GM21515 (cell line): ENCODE measurements around the gene FUT7.

Experiments used
- ATAC-seq: cut with Tn5 transposase; IDR thresholded peaks from one replicate; pipeline ENCODE4 v1.9.1; 2021; ENCODE audit not compliant: unreplicated experiment

FUT7 gene

GRCh38 chr9:137019891-137020683 lies 11.8 kb downstream of the FUT7 start:
- no peak for ATAC-seq

GRCh38 chr9:137018761-137019559 lies 12.9 kb downstream of the FUT7 start:
- no peak for ATAC-seq

- no peak for ATAC-seq
Observed at GRCh38 chr9:137017791-137018497, 13.9 kb downstream of the FUT7 start.

- ATAC-seq: no peak
Observed at GRCh38 chr9:137017071-137017470, 14.8 kb downstream of the FUT7 start.

GRCh38 chr9:137016436-137016835 lies 15.5 kb downstream of the FUT7 start:
- no peak for ATAC-seq

- no peak for ATAC-seq
Observed at GRCh38 chr9:137015976-137016375, 15.9 kb downstream of the FUT7 start.

- no peak for ATAC-seq
Observed at GRCh38 chr9:137015540-137015930, 16.4 kb downstream of the FUT7 start.

GRCh38 chr9:137014776-137015539 lies 16.9 kb downstream of the FUT7 start:
- no peak for ATAC-seq

GRCh38 chr9:137014166-137014565 lies 17.7 kb downstream of the FUT7 start:
- no peak for ATAC-seq

GRCh38 chr9:137013571-137013940 lies 18.3 kb downstream of the FUT7 start:
- ATAC-seq: no peak

GRCh38 chr9:137012694-137013570 lies 19.0 kb downstream of the FUT7 start:
- ATAC-seq: no peak

GRCh38 chr9:137011907-137012675 lies 19.8 kb downstream of the FUT7 start:
- no peak for ATAC-seq

GRCh38 chr9:137011156-137011555 lies 20.7 kb downstream of the FUT7 start:
- no peak for ATAC-seq

- ATAC-seq: no peak
Observed at GRCh38 chr9:137009938-137010732, 21.8 kb downstream of the FUT7 start.

- no peak for ATAC-seq
Observed at GRCh38 chr9:137009217-137009616, 22.7 kb downstream of the FUT7 start.

- ATAC-seq: no peak
Observed at GRCh38 chr9:137008312-137008711, 23.6 kb downstream of the FUT7 start.

GRCh38 chr9:137007816-137008270 lies 24.0 kb downstream of the FUT7 start:
- no peak for ATAC-seq

GRCh38 chr9:137007108-137007815 lies 24.6 kb downstream of the FUT7 start:
- ATAC-seq: no peak
